ENCODE measurements around the gene NLGN4Y. TPM values are rescaled to one million over a fixed set of nuclear protein-coding genes. Genes with fewer than 3 reads are reported as not detected.

NLGN4Y gene
- total and polyA plus RNA-seq, 2 donors (not counting 1 experiment from before 2014, with no cell fraction given) = 21.8 TPM; not detected in 1

- H3K79me2 ChIP-seq (ENCODE audit: control insufficient read depth, insufficient read depth, low read length) = no peaks in the 10 kb centered on the region
- H3K36me3 ChIP-seq (ENCODE audit: control insufficient read depth, insufficient read depth, low read length) = no peaks in the 10 kb centered on the region
- H2AFZ ChIP-seq (ENCODE audit: low read length) = no peak overlapping the region
- H3K4me1 ChIP-seq (ENCODE audit: control insufficient read depth, extremely low read depth, insufficient read depth, low read length) = no peaks in the 10 kb centered on the region
- TF ChIP-seq CTCF (conservative IDR thresholded peaks at IDR 0.05 in 1 of 2, IDR thresholded peaks at IDR 0.05 in 1 of 2; ENCODE audit: low read depth in 1 of 2, low read length in 2 of 2) (no peak), EZH2 (IDR thresholded peaks at IDR 0.05; ENCODE audit: low read length, missing control alignments) (no peak)
- no peak overlapping the region for H3K4me3 ChIP-seq (replicated peaks in 1 of 4; ENCODE audit: control extremely low read depth in 1 of 4, insufficient read depth in 1 of 4, low read depth in 3 of 4, low read length in 4 of 4)
- no peaks in the 10 kb centered on the region for H3K9me3 ChIP-seq (ENCODE audit: control insufficient read depth, insufficient read depth, low read depth, low read length)
- H3K4me2 ChIP-seq (ENCODE audit: extremely low read depth, insufficient read depth, low read length) = no peak overlapping the region
- no peaks in the 10 kb centered on the region for H3K27me3 ChIP-seq (ENCODE audit: control insufficient read depth, insufficient read depth, low read length)
- H3K9ac ChIP-seq (ENCODE audit: insufficient read depth, low read length) = no peak overlapping the region
- no peak overlapping the region for H3K27ac ChIP-seq (ENCODE audit: insufficient read depth, low read length)
- DNase-seq (ENCODE audit: low read depth in 2 of 2) = no peak
- no peaks in the 10 kb centered on the region for H4K20me1 ChIP-seq (ENCODE audit: control insufficient read depth, extremely low read depth, insufficient read depth, low read length)
Observed at GRCh38 chrY:14633718-14634117, 109.4 kb downstream of the NLGN4Y start.

GRCh38 chrY:14634954-14635353 lies 110.6 kb downstream of the NLGN4Y start:
- no peak overlapping the region for H3K4me2 ChIP-seq (ENCODE audit: extremely low read depth, insufficient read depth, low read length)
- no peaks in the 10 kb centered on the region for H3K4me1 ChIP-seq (ENCODE audit: control insufficient read depth, extremely low read depth, insufficient read depth, low read length)
- no peaks in the 10 kb centered on the region for H3K36me3 ChIP-seq (ENCODE audit: control insufficient read depth, insufficient read depth, low read length)
- H2AFZ ChIP-seq (ENCODE audit: low read length) = no peak overlapping the region
- H3K27me3 ChIP-seq (ENCODE audit: control insufficient read depth, insufficient read depth, low read length) = no peaks in the 10 kb centered on the region
- DNase-seq (ENCODE audit: low read depth in 2 of 2) = no peak
- no peaks in the 10 kb centered on the region for H4K20me1 ChIP-seq (ENCODE audit: control insufficient read depth, extremely low read depth, insufficient read depth, low read length)
- H3K27ac ChIP-seq (ENCODE audit: insufficient read depth, low read length) = no peak overlapping the region
- no peak overlapping the region for H3K4me3 ChIP-seq (replicated peaks in 1 of 4; ENCODE audit: control extremely low read depth in 1 of 4, insufficient read depth in 1 of 4, low read depth in 3 of 4, low read length in 4 of 4)
- H3K9me3 ChIP-seq (ENCODE audit: control insufficient read depth, insufficient read depth, low read depth, low read length) = no peaks in the 10 kb centered on the region
- H3K79me2 ChIP-seq (ENCODE audit: control insufficient read depth, insufficient read depth, low read length) = no peaks in the 10 kb centered on the region
- TF ChIP-seq CTCF (conservative IDR thresholded peaks at IDR 0.05 in 1 of 2, IDR thresholded peaks at IDR 0.05 in 1 of 2; ENCODE audit: low read depth in 1 of 2, low read length in 2 of 2) = no peak
- no peak overlapping the region for H3K9ac ChIP-seq (ENCODE audit: insufficient read depth, low read length)

- no peaks in the 10 kb centered on the region for H3K79me2 ChIP-seq (ENCODE audit: control insufficient read depth, insufficient read depth, low read length)
- no peaks in the 10 kb centered on the region for H3K27me3 ChIP-seq (ENCODE audit: control insufficient read depth, insufficient read depth, low read length)
- no peak overlapping the region for H3K27ac ChIP-seq (ENCODE audit: insufficient read depth, low read length)
- DNase-seq (ENCODE audit: low read depth in 2 of 2) = no peak
- TF ChIP-seq EZH2 (IDR thresholded peaks at IDR 0.05; ENCODE audit: low read length, missing control alignments) (no peak), CTCF (conservative IDR thresholded peaks at IDR 0.05 in 1 of 2, IDR thresholded peaks at IDR 0.05 in 1 of 2; ENCODE audit: low read depth in 1 of 2, low read length in 2 of 2) (no peak)
- H2AFZ ChIP-seq (ENCODE audit: low read length) = no peak overlapping the region
- H4K20me1 ChIP-seq (ENCODE audit: control insufficient read depth, extremely low read depth, insufficient read depth, low read length) = no peaks in the 10 kb centered on the region
- H3K36me3 ChIP-seq (ENCODE audit: control insufficient read depth, insufficient read depth, low read length) = no peaks in the 10 kb centered on the region
- H3K4me1 ChIP-seq (ENCODE audit: control insufficient read depth, extremely low read depth, insufficient read depth, low read length) = no peaks in the 10 kb centered on the region
- H3K9me3 ChIP-seq (ENCODE audit: control insufficient read depth, insufficient read depth, low read depth, low read length) = no peaks in the 10 kb centered on the region
- no peak overlapping the region for H3K4me2 ChIP-seq (ENCODE audit: extremely low read depth, insufficient read depth, low read length)
- no peak overlapping the region for H3K4me3 ChIP-seq (replicated peaks in 1 of 4; ENCODE audit: control extremely low read depth in 1 of 4, insufficient read depth in 1 of 4, low read depth in 3 of 4, low read length in 4 of 4)
- no peak overlapping the region for H3K9ac ChIP-seq (ENCODE audit: insufficient read depth, low read length)
Observed at GRCh38 chrY:14637551-14637950, 113.2 kb downstream of the NLGN4Y start.
